HG02571 (cell line): Measurements from ENCODE around the gene FOXP1.

Experiments
- ATAC-seq: cut with Tn5 transposase; IDR thresholded peaks from one replicate; pipeline ENCODE4 v1.9.1; 2021; ENCODE audit warnings: mild to moderate bottlenecking, moderate library complexity; ENCODE audit not compliant: unreplicated experiment

The FOXP1 gene

GRCh38 chr3:71055257-71056001, 528.1 kb downstream of the FOXP1 start:
- ATAC-seq, result no peak

- no peak for ATAC-seq
These were observed 529.2 kb downstream of the FOXP1 start for GRCh38 chr3:71054312-71054711.

- no peak for ATAC-seq
These were observed 530.0 kb downstream of the FOXP1 start for GRCh38 chr3:71053495-71053894.

DNA sequence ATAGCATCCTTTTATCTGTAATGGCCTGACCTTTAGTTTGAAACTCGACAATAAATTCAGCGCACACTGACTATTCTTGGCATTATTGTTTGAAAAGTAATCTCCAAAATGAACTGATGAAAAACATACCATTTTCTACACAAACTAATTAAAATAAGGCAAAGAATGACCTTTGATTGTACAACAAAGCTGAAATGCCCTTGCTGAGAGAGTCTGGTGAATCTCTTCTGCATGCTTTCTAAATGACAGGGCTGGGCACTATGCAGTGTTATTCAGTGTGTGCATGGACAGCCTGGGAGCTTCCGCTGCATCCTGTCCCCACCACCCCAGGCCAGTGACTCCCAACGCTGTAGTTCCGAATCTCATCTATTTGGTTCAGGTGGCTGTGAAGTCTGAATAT, 530.8 kb downstream of the FOXP1 start:
- no peak for ATAC-seq

- ATAC-seq, result no peak
These were observed 531.4 kb downstream of the FOXP1 start for GRCh38 chr3:71051893-71052687.

- ATAC-seq, result no peak
These were observed 532.3 kb downstream of the FOXP1 start for GRCh38 chr3:71051259-71051595.

DNA sequence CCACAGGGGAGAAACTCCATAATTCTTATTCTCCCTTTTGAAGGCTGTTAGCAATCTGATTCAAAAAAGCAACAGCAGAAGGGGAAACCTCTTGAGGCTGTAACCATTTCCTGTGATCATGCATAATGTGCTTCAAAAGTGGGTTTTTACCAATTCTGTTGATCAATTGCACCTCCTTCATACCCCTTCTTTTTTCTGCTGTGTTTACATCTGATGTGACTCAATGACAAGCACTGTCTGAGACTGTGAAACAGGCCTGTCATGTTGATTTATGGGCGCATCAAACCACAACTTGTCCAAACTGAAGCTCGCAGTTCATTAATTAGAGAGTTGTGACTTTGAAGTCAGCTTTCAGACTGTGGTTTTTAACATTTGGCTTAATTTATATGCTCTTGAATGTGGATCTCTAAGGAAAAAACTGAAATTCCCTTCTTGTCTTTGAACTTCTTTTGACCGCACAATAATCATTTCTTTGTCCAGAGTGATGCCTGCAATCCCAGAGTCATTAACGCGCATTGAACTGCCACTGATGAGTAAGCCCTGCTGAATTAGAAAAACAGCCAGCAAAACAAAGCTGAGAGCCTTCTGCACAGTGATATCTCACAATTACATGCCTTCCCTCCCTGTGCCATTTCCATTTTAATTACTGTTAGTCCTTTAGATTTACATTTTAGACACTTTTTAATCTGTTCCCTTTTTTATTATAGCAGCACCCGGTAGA, 532.8 kb downstream of the FOXP1 start:
- ATAC-seq, result no peak

- ATAC-seq, result no peak
These were observed 533.4 kb downstream of the FOXP1 start for GRCh38 chr3:71050166-71050537.

- no peak for ATAC-seq
These were observed 534.6 kb downstream of the FOXP1 start for GRCh38 chr3:71048948-71049347.

DNA sequence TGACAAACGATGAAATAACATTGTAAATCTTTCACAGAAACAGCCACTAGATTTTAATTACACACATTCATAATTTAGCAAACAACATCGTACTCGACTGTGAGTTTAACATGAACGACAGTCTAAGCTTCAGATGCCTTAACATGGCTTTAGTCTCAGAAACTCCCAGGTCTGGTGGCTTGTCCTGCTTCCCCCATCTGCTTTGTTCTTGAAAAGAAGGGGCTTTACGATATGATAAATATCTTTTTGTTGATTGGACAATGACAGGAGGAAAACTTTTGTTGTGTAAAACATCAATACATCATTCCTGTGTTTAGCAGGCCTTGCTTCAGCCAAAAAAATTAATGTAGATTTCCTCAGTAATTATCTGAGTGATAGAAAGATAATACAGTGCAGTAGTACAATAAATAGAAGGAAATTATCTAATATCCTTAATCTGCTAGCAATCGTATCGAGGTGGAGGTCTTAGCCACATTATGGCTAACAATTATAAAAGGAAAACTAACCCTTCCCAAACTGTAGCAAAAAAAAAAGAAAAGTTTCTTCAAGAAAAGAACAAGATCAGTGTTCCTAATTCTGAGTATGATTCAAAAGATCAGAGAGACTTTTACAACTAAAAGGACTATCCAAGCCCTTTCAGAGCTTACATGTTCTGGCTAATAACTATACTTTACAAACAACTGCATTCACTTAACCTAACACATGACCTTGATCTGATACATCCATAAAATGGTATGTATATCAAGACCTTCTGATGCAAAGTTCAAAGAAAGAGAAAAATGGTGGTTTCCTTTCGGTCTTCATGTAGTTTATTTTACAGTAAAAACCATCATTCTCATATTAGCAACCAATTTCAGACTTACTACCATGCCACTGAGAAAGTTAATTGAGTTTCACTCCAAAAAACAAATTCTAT, 535.7 kb downstream of the FOXP1 start:
- ATAC-seq, result no peak

DNA sequence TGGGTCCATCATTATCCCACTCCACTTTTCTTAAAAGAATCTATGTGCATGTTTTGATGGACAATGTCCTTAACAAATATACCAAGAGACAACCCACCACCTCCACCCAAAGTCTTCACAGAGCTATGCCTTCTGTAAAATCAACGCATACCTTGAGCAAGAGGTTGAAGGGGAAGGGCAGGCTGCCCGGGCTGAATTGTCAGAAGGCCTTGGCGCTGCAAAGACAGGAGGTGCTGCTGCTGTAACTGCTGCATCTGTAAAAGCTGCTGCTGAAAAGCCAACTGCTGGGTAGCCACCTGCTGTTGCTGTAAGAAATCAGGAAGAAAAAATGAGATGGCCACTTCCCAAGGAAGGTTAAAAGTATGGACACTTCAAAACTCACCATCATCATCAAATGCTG, 536.7 kb downstream of the FOXP1 start:
- ATAC-seq, result no peak

DNA sequence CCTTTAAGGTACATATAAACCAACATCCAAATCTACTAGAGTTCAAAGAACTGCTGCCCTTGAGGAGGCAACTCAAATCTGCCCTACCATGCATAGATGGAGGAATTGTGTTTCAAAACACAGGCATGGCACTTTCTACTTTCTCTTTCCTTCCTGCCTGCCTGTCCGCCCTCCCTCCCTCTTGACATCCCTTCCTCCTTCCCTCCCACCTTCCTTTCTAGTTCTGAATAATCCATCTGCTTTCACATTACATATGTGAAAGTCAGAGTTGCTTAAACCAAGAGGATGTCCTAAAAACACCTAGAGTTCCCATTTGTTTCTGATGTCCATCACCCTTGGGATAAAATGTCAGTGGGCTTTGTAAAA, 537.6 kb downstream of the FOXP1 start:
- no peak for ATAC-seq

DNA sequence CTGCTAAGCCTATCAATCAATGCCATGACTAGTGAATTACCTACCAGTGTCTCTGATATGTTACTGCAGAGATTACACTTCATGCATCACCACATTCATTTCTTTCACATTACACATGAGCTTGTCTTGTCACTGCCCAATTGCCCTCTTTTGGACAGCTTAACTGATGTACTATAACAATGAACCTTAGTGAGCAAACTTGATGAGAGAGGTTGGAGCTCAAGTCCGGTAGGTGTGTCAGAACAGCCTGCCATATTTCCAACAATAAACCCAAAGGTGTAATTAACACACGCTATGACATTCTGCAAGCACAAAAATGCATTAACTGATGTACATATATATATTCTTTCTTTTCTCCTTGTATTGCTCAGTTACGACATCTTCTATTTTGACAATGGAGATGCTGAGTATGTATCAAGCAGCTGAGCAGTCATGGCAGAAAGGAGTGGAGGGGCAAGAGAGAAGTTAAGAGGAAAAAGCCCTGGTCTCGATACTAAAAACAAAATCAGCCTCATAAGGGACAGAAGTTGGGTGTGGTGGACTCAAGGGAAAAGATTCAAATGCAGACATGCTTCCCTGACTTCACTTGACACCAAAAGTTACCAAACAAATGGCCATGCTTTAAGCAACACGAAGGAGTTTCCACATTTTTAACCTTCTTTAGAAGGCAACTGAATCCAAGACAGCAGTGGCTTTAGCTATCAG, 538.2 kb downstream of the FOXP1 start:
- no peak for ATAC-seq

DNA sequence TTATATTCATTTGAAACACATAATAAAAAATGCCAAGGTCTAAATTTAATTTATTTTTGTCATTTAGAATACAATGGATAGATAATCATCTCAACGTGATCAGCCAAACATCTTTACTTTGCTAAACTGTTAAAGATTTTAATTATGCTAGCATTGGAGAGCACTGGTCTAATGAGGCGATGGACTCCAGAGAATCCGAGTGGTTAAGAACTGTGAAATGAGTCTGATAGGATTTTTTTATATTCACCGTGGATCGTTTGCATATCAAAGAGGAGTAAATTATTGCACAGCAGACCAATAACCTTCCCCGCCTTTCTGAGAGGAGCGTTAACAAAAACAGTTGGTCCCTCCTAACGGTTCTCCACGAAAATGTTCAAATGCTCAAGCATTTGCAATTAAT, 540.8 kb downstream of the FOXP1 start:
- ATAC-seq, result no peak

DNA sequence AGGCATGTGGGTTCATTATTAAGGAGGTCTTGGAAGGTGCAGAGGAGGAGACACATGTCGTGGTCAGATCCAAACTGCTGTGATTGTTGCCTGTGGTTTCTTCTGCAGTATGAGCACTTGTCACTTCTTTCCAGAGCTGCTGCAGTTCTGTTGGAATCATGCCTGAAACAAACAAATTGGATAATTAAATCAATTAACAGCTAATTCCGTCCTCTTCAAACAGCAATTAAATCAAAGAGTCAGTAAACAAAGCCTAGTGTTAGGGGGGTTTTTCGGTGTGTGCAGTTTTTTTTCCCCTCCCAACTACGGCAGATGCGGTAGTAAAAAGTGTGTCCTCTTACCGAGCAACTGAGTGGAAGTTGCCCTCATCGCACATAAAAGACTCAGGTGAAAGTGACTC, 542.2 kb downstream of the FOXP1 start:
- no peak for ATAC-seq

DNA sequence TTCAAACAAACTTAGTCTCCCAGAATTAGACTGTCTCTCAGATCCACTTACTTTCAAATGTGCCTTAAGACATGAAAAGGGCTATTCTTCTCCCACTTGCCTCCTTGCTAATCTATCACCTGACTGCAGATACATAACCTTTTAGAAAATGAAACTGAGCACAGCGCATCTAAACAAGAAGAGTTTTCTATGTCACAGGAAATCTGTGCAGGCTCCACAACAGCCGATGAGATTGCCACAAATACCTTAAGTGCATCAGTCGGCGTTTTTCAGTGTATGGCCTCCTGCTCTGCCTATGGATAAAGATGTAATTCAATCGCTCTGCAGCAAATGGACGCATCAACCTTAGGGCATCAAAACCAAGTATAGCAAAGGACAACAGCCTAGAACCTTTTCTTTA, 544.2 kb downstream of the FOXP1 start:
- no peak for ATAC-seq

DNA sequence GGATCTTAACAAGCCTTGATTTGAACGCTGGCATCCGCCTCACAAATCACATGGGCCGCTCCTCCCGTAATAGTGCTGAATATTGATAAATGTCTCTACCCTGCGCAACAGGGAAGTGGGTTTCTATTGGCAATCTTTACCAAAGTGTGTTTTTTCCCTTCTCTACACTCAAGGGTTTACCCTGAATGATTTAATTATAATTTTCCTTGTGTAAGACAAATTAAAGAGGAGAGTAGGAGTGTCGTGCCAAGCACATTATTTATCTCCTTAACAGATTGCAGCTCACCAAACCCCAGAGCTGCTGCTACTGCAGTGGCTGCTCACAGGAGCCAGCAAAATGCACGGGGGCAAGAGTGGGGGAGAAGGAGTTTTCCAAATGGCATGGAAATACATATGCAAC, 545.8 kb downstream of the FOXP1 start:
- no peak for ATAC-seq

DNA sequence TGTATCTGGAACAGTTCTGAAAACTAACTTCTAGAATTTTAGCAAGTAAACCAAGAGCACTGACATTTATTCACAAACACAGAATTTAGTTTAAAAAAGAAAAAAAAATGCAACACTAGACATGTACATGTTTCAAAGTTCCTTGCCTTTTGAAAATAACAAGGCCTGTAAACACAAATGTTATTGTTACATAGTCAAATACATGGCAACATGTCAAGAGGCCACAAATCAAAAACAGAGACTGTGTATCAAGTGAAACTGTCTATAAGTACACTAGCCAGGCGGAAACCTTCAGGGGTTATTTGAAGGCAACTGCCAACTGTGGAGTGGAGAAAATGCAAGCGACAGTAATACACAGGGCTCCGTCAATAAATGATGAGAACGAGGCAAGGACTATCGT, 547.6 kb downstream of the FOXP1 start:
- no peak for ATAC-seq

DNA sequence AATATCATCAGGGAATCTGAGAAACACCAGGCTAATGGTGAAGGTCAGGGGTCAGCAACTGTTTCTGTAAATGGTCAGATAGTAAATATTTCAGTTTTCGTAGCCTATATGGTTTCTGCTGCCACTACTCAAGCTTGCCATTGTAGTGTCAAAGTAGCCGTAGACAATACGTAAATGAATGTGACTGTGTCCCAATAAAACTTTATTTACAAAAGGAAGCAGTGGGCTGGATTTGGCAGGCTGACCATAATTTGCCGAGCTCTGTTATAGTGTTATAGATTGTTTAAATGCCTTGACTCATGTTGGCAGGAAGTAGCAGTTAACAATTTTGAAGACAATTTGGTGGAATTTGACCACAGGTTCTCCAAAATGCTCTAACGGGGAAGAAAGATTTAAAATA, 548.2 kb downstream of the FOXP1 start:
- no peak for ATAC-seq

GRCh38 chr3:71033681-71034220, 549.8 kb downstream of the FOXP1 start:
- no peak for ATAC-seq
